Parathyroid adenoma (tissue), 2 donors: ENCODE measurements around the gene TBC1D5.
"Not testable (repeated sequence)": the region's sequence is repeated elsewhere in the genome, so short reads cannot be mapped to it uniquely, and the experiment has no call there.

ENCODE experiments used
- H2AFZ ChIP-seq: fragments of 300-600 bp; sonication (generic); one replicate; pipeline ENCODE4 v1.7.0; 2017; ENCODE audit warnings: antibody characterized with exemption, mild to moderate bottlenecking
- H3K27ac ChIP-seq: fragments of 300-600 bp; sonication (generic); one replicate; pipeline ENCODE4 v1.7.0; 2017
- H3K27me3 ChIP-seq: fragments of 300-600 bp; sonication (generic); one replicate; pipeline ENCODE4 v1.7.0; 2017; ENCODE audit warnings: low read length; ENCODE audit not compliant: control insufficient read depth, insufficient read depth
- H3K36me3 ChIP-seq: fragments of 300-600 bp; sonication (generic); one replicate; pipeline ENCODE4 v1.7.0; 2017; ENCODE audit warnings: low read length; ENCODE audit not compliant: control insufficient read depth, insufficient read depth
- H3K4me1 ChIP-seq: fragments of 300-600 bp; sonication (generic); one replicate; pipeline ENCODE4 v1.7.0; 2017; ENCODE audit warnings: control low read depth
- H3K4me2 ChIP-seq: fragments of 300-600 bp; sonication (generic); one replicate; pipeline ENCODE4 v1.7.0; 2017; ENCODE audit warnings: low read length
- H3K4me3 ChIP-seq: fragments of 300-600 bp; sonication (generic); one replicate; pipeline ENCODE4 v1.7.0; 2017; ENCODE audit warnings: low read depth, low read length
- H3K79me2 ChIP-seq: fragments of 300-600 bp; sonication (generic); one replicate; pipeline ENCODE4 v1.7.0; 2017; ENCODE audit warnings: control low read depth
- H3K9ac ChIP-seq: fragments of 300-600 bp; sonication (generic); one replicate; pipeline ENCODE4 v1.7.0; 2017; ENCODE audit warnings: mild to moderate bottlenecking
- H3K9me3 ChIP-seq: fragments of 300-600 bp; sonication (generic); one replicate; pipeline ENCODE4 v1.7.0; 2017; ENCODE audit warnings: low read length; ENCODE audit not compliant: control insufficient read depth
- CTCF ChIP-seq: fragments of 300-600 bp; sonication (generic); IDR thresholded peaks from one replicate; pipeline ENCODE4 v1.7.0; 2017; ENCODE audit warnings: antibody characterized with exemption, mild to moderate bottlenecking
- donor health status: primary hyperparathyroidism.

The TBC1D5 gene

GRCh38 chr3:17638356-17638755 lies 104.1 kb downstream of the TBC1D5 start:
- Histone ChIP-seq H3K36me3 (no peaks in the 10 kb centered on the region), H3K27ac (no peak overlapping the region), H3K4me2 (no peak overlapping the region), H3K27me3 (no peaks in the 10 kb centered on the region), H3K4me1 (no peaks in the 10 kb centered on the region), H3K9ac (no peak overlapping the region), H3K4me3 (no peak overlapping the region), H3K9me3 (no peaks in the 10 kb centered on the region), H2AFZ (no peak overlapping the region), H3K79me2 (no peaks in the 10 kb centered on the region)
- TF ChIP-seq CTCF: no peak

- not testable (repeated sequence) for H3K4me2 ChIP-seq, H3K27me3 ChIP-seq, H3K4me1 ChIP-seq, H3K36me3 ChIP-seq, H3K9ac ChIP-seq, H3K4me3 ChIP-seq, H2AFZ ChIP-seq, H3K79me2 ChIP-seq, H3K27ac ChIP-seq, H3K9me3 ChIP-seq
Measured at GRCh38 chr3:17635675-17636074, 106.8 kb downstream of the TBC1D5 start.

GRCh38 chr3:17634964-17635363 lies 107.5 kb downstream of the TBC1D5 start:
- no peak overlapping the region for H3K4me3 ChIP-seq
- no peaks in the 10 kb centered on the region for H3K4me1 ChIP-seq
- peaks cover 3% of the 10 kb centered on the region for H3K79me2 ChIP-seq
- no peak overlapping the region for H3K9ac ChIP-seq
- no peaks in the 10 kb centered on the region for H3K27me3 ChIP-seq
- no peaks in the 10 kb centered on the region for H3K9me3 ChIP-seq
- no peak for TF ChIP-seq CTCF
- no peak overlapping the region for H3K4me2 ChIP-seq
- no peak overlapping the region for H3K27ac ChIP-seq
- H2AFZ ChIP-seq: no peak overlapping the region
- H3K36me3 ChIP-seq: no peaks in the 10 kb centered on the region

GRCh38 chr3:17634201-17634600 lies 108.2 kb downstream of the TBC1D5 start:
- H2AFZ ChIP-seq: no peak overlapping the region
- no peaks in the 10 kb centered on the region for H3K9me3 ChIP-seq
- TF ChIP-seq CTCF: no peak
- no peak overlapping the region for H3K4me2 ChIP-seq
- no peaks in the 10 kb centered on the region for H3K27me3 ChIP-seq
- no peak overlapping the region for H3K27ac ChIP-seq
- no peaks in the 10 kb centered on the region for H3K36me3 ChIP-seq
- peaks cover 3% of the 10 kb centered on the region for H3K79me2 ChIP-seq
- no peak overlapping the region for H3K9ac ChIP-seq
- no peaks in the 10 kb centered on the region for H3K4me1 ChIP-seq
- no peak overlapping the region for H3K4me3 ChIP-seq

- no peak overlapping the region for H2AFZ ChIP-seq
- no peak overlapping the region for H3K4me3 ChIP-seq
- no peak overlapping the region for H3K27ac ChIP-seq
- no peak overlapping the region for H3K4me2 ChIP-seq
- no peak for TF ChIP-seq CTCF
- H3K79me2 ChIP-seq: peaks cover 3% of the 10 kb centered on the region
- no peak overlapping the region for H3K9ac ChIP-seq
- H3K4me1 ChIP-seq: no peaks in the 10 kb centered on the region
- H3K9me3 ChIP-seq: no peaks in the 10 kb centered on the region
- H3K27me3 ChIP-seq: no peaks in the 10 kb centered on the region
- no peaks in the 10 kb centered on the region for H3K36me3 ChIP-seq
Measured at GRCh38 chr3:17632401-17633100, 109.9 kb downstream of the TBC1D5 start.
